GM19324 (cell line): ENCODE results near the gene CDC5L.

ENCODE experiments used
- ATAC-seq: cut with Tn5 transposase; IDR thresholded peaks from one replicate; pipeline ENCODE4 v1.9.1; 2021; ENCODE audit warnings: mild to moderate bottlenecking, moderate library complexity; ENCODE audit not compliant: unreplicated experiment, low FRiP score

CDC5L gene

GRCh38 chr6:44410363-44410762 lies 22.9 kb downstream of the CDC5L start:
- no peak for ATAC-seq

- no peak for ATAC-seq
These were observed 23.6 kb downstream of the CDC5L start for GRCh38 chr6:44411141-44411540.

GRCh38 chr6:44415449-44415848 lies 27.9 kb downstream of the CDC5L start:
- ATAC-seq: peak; percentile 46

- no peak for ATAC-seq
These were observed 28.5 kb downstream of the CDC5L start for GRCh38 chr6:44415873-44416502.

GRCh38 chr6:44422531-44422930 lies 35.0 kb downstream of the CDC5L start:
- ATAC-seq: no peak

- ATAC-seq: no peak
These were observed 35.8 kb downstream of the CDC5L start for GRCh38 chr6:44423306-44423705.

GRCh38 chr6:44425951-44426350 lies 38.4 kb downstream of the CDC5L start:
- no peak for ATAC-seq

- no peak for ATAC-seq
These were observed 41.2 kb downstream of the CDC5L start for GRCh38 chr6:44428682-44429081.

GRCh38 chr6:44430326-44430725 lies 42.8 kb downstream of the CDC5L start:
- ATAC-seq: no peak

DNA sequence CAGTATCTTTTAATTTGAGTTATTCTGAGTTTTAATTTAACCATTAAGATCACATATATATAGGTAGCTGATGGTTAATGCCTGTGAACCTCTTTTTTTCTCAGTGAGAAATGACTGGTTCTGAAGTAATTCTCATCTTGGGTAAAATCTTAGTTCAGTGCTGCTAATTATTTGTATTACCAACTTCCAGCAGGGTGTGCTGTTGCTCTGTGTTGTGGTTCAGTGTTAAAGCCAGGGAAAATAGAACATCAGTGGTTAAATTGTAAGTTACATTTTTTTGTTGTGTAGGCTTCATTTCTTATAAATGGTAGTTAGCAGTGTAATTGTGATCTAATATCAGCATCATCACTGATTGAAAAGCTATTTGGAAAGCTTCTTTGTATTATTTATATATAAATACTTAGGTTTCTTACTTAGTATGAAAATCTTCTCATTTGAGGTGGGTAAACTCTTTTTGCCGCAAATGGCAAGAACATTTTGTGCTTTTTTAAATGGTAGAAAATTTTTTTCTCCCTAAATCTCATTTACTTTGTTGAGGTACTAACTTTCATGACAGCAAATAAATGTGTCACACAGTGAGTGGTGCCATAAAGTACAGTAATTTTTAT lies 43.7 kb downstream of the CDC5L start:
- no peak for ATAC-seq

DNA sequence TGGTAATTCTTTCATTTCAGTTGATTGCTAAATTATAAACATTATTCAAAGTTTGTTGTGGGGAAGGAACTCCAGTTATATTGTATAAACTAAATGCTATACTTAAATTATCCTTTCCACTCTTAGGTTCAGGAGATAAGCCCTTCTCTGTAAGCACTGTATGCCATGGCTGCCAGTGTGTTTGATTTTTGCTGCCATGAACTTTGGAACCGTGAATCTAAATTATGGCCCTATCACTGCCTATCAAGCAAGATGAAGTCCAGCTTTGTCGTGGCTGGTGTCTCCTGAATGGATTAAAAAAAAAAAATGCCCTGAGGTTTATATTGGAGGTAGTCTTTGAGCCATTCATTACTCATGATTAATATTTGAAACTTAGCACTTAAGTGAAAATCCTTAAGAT lies 44.7 kb downstream of the CDC5L start:
- ATAC-seq: no peak

GRCh38 chr6:44432726-44433125 lies 45.2 kb downstream of the CDC5L start:
- ATAC-seq: no peak

DNA sequence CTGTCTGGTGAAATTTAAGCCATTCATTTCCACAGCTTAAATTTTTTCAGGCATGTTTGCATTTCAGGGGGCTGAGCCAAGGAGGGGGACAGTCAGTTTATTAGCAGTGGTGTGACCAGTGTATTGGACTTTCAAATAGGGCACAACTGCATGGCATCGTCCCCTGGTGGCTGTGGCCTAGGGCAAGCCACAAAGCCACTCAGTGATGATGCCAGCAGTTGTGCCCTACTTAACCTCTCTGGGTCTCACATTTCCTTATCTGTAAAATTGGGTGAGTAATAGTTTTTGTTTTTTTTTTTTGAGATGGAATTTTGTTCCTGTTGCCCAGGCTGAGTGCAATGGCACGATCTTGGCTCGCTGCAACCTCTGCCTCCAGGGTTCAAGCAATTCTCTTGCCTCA lies 48.0 kb downstream of the CDC5L start:
- ATAC-seq: no peak

DNA sequence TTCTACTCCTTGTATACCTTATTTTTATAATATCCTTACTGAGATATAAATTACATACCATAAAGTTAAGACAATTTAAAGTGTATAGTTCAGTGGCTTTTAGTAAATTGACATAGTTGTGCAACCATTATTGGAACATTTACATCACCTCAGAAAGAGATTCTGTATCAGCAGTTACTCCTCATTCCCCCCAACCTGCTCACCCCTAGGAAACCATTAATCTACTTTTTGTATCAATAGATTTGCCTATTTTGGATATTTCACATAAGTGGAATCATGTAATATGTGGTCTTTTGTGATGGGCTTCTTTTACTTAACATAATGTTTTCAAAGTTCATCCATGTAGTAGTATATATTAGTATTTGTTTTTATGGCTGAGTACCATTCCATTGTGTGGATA lies 51.3 kb downstream of the CDC5L start:
- ATAC-seq: no peak

- ATAC-seq: no peak
These were observed 52.0 kb downstream of the CDC5L start for GRCh38 chr6:44439270-44440045.

DNA sequence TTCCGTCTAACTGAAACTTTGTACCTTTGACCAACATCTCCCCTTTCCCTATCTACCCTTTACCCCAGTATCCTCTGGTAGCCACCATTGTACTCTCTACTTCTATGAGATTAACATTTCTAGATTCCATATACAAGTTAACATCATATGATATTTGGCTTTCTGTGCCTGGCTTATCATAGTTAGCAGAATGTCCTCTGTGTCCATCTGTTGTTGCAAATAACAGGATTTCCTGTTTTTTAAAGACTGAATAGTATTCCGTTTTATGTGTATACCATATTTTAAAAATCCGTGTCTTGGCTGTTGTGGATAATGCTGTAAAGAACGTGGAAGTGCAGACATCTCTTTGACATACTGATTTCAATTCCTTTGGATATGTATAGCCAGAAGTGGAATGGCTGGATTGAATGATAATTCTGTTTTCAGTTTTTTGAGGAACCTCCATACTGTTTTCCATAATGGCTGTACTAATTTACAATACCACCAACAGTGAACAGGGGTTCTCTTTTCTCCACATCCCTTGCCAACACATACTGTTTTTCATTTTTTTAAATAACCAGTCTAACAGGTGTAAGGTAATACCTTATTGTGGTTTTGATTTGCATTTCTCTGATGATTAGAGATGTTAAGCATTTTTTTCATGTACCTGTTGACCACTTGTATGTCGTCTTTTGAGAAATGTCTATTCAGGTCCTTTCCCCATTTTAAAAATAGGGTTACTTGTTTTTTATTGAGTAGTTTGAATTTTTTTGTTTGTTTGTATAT lies 53.8 kb downstream of the CDC5L start:
- ATAC-seq: no peak

GRCh38 chr6:44442236-44442635 lies 54.7 kb downstream of the CDC5L start:
- no peak for ATAC-seq

GRCh38 chr6:44442833-44443444 lies 55.4 kb downstream of the CDC5L start:
- ATAC-seq: no peak

DNA sequence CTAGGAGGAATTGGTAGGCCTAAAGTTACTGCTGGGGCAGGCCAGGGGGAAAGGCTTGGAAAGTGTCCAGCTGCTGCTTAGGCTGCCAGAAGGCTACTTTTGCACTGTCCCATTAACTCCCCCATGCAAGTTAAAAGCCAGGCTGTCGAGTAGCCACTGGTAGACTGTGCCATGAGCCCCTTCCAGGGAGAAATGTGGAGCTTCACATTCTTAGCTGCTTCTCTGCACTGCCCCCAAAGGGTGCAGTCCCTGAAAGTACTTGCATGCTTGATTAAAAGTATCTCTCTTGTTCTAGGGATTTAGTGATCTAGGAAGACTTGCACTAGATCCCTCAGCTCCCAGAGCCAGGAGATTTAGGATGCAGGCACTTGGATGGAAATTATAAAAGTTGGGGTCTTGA lies 57.3 kb downstream of the CDC5L start:
- no peak for ATAC-seq

- no peak for ATAC-seq
These were observed 59.3 kb downstream of the CDC5L start for GRCh38 chr6:44446626-44447300.
